Measurements from ENCODE around the gene GJD4. TPM values are rescaled to one million over a fixed set of nuclear protein-coding genes. Genes with fewer than 3 reads are reported as not detected.

Gene GJD4
- total and polyA plus RNA-seq, 4 experiments from 2014 or later: 0.20 TPM; not detected in 3

- Histone ChIP-seq H3K4me1 (ENCODE audit: insufficient read depth, low read length) (peaks cover 17% of the 10 kb centered on the region), H3K27me3 (ENCODE audit: insufficient read depth, low read length) (peaks cover 22% of the 10 kb centered on the region), H3K9me3 (ENCODE audit: control insufficient read depth in 1 of 2, low read length in 2 of 2) (no peaks in the 10 kb centered on the region), H3K4me3 (ENCODE audit: low read length in 2 of 2) (no peak overlapping the region), H3K36me3 (ENCODE audit: insufficient read depth, low read length) (no peaks in the 10 kb centered on the region), H3K27ac (ENCODE audit: low read depth, low read length) (no peak overlapping the region)
- CTCF ChIA-PET (ENCODE audit: partially characterized antibody): interaction anchor here (0.8 to 2.2 kb wide), 5 partner anchors 9 to 1858 kb away, joined by 3 to 7 read pairs (median 5); no protein-coding TSS in a partner anchor
- peak overlapping the region in 2 of 8 donors; percentile 5 to 30 for H3K4me3 Mint-ChIP-seq
- H3K27me3 Mint-ChIP-seq: peaks cover 25 to 26% of the 10 kb centered on the region in 2 donors
- H3K27ac Mint-ChIP-seq: peak overlapping the region in 1 of 7 donors; percentile 27
- no peak for DNase-seq
- H3K36me3 Mint-ChIP-seq: peaks cover 0 to 5% of the 10 kb centered on the region in 2 donors
- intact Hi-C loops (cut with micrococcal nuclease): loop anchor here (5.0 kb wide), 2 partner anchors 145 to 1860 kb away; no protein-coding TSS in a partner anchor
- POLR2A ChIA-PET (ENCODE audit: partially characterized antibody): no interaction called here
- H3K4me1 Mint-ChIP-seq: peaks cover 10 to 41% (median 13%) of the 10 kb centered on the region in 4 donors
- H3K9me3 Mint-ChIP-seq: no peaks in the 10 kb centered on the region
These were observed 32.3 kb downstream of the GJD4 start for GRCh38 chr10:35637462-35637861.

GRCh38 chr10:35638101-35638500 lies 33.0 kb downstream of the GJD4 start:
- Histone ChIP-seq H3K27me3 (ENCODE audit: insufficient read depth, low read length) (peaks cover 22% of the 10 kb centered on the region), H3K27ac (ENCODE audit: low read depth, low read length) (no peak overlapping the region), H3K9me3 (ENCODE audit: control insufficient read depth in 1 of 2, low read length in 2 of 2) (no peaks in the 10 kb centered on the region), H3K4me3 (ENCODE audit: low read length in 2 of 2) (no peak overlapping the region), H3K4me1 (ENCODE audit: insufficient read depth, low read length) (peaks cover 22% of the 10 kb centered on the region), H3K36me3 (ENCODE audit: insufficient read depth, low read length) (no peaks in the 10 kb centered on the region)
- H3K27me3 Mint-ChIP-seq: peaks cover 22 to 25% of the 10 kb centered on the region in 2 donors
- H3K27ac Mint-ChIP-seq: no peak overlapping the region
- peak overlapping the region in 2 of 8 donors; percentile 54 to 56 for H3K4me3 Mint-ChIP-seq
- peaks cover 10 to 42% (median 14%) of the 10 kb centered on the region in 4 donors for H3K4me1 Mint-ChIP-seq
- H3K36me3 Mint-ChIP-seq: peaks cover 0 to 5% of the 10 kb centered on the region in 2 donors
- H3K9me3 Mint-ChIP-seq: no peaks in the 10 kb centered on the region
- ChIA-PET CTCF (ENCODE audit: partially characterized antibody) (interaction anchor here (0.8 to 2.2 kb wide), 4 partner anchors 9 to 1857 kb away, joined by 3 to 7 read pairs (median 4); no protein-coding TSS in a partner anchor), POLR2A (ENCODE audit: partially characterized antibody) (no interaction called here)
- no peak for DNase-seq
- intact Hi-C loops (cut with micrococcal nuclease): loop anchor here (5.0 kb wide), 2 partner anchors 144 to 1859 kb away; no protein-coding TSS in a partner anchor

- peak overlapping the region; percentile 20 to 82 (median 74) for H3K4me3 Mint-ChIP-seq
- H3K27ac Mint-ChIP-seq: no peak overlapping the region
- Histone ChIP-seq H3K9me3 (ENCODE audit: control insufficient read depth in 1 of 2, low read length in 2 of 2) (no peaks in the 10 kb centered on the region), H3K4me1 (ENCODE audit: insufficient read depth, low read length) (peaks cover 32% of the 10 kb centered on the region), H3K36me3 (ENCODE audit: insufficient read depth, low read length) (no peaks in the 10 kb centered on the region), H3K27ac (ENCODE audit: low read depth, low read length) (no peak overlapping the region), H3K4me3 (ENCODE audit: low read length in 2 of 2) (no peak overlapping the region), H3K27me3 (ENCODE audit: insufficient read depth, low read length) (peaks cover 25% of the 10 kb centered on the region)
- H3K36me3 Mint-ChIP-seq: peaks cover 0 to 5% of the 10 kb centered on the region in 2 donors
- CTCF ChIA-PET (ENCODE audit: partially characterized antibody): no interaction called here
- POLR2A ChIA-PET (ENCODE audit: partially characterized antibody): no interaction called here
- no peaks in the 10 kb centered on the region for H3K9me3 Mint-ChIP-seq
- intact Hi-C loops (cut with micrococcal nuclease): loop anchor here (5.0 kb wide), 2 partner anchors 143 to 1858 kb away; no protein-coding TSS in a partner anchor
- DNase-seq: no peak
- H3K4me1 Mint-ChIP-seq: peaks cover 13 to 50% (median 18%) of the 10 kb centered on the region in 4 donors
- H3K27me3 Mint-ChIP-seq: peaks cover 21 to 25% of the 10 kb centered on the region in 2 donors
These were observed 34.0 kb downstream of the GJD4 start for GRCh38 chr10:35639021-35639727.

GRCh38 chr10:35639728-35640401 lies 34.7 kb downstream of the GJD4 start:
- Mint-ChIP-seq H3K4me3 (peak overlapping the region; percentile 55 to 82 (median 76)), H3K9me3 (no peaks in the 10 kb centered on the region), H3K36me3 (peaks cover 0 to 5% of the 10 kb centered on the region in 2 donors), H3K27ac (peak overlapping the region in 1 of 7 donors; percentile 67), H3K27me3 (peaks cover 22 to 26% of the 10 kb centered on the region in 2 donors), H3K4me1 (peaks cover 13 to 56% (median 18%) of the 10 kb centered on the region in 4 donors)
- POLR2A ChIA-PET (ENCODE audit: partially characterized antibody): no interaction called here
- CTCF ChIA-PET (ENCODE audit: partially characterized antibody): interaction anchor here (1.2 kb wide), 1 partner anchor 9 kb away, joined by 3 read pairs; no protein-coding TSS in a partner anchor
- intact Hi-C loops (cut with micrococcal nuclease): loop anchor here (2.0 to 5.0 kb wide), 3 partner anchors 142 to 1857 kb away; partner anchors contain the start of gene CREM
- Histone ChIP-seq H3K9me3 (ENCODE audit: control insufficient read depth in 1 of 2, low read length in 2 of 2) (no peaks in the 10 kb centered on the region), H3K4me3 (ENCODE audit: low read length in 2 of 2) (no peak overlapping the region), H3K36me3 (ENCODE audit: insufficient read depth, low read length) (no peaks in the 10 kb centered on the region), H3K4me1 (ENCODE audit: insufficient read depth, low read length) (peaks cover 34% of the 10 kb centered on the region), H3K27ac (ENCODE audit: low read depth, low read length) (no peak overlapping the region), H3K27me3 (ENCODE audit: insufficient read depth, low read length) (peaks cover 25% of the 10 kb centered on the region)
- DNase-seq: no peak

GRCh38 chr10:35640474-35640873 lies 35.3 kb downstream of the GJD4 start:
- Mint-ChIP-seq H3K27ac (peak overlapping the region in 5 of 7 donors; percentile 52 to 84 (median 67)), H3K9me3 (no peaks in the 10 kb centered on the region), H3K4me3 (peak overlapping the region; percentile 82 to 89 (median 88)), H3K36me3 (peaks cover 0 to 5% of the 10 kb centered on the region in 2 donors), H3K4me1 (peaks cover 13 to 53% (median 18%) of the 10 kb centered on the region in 4 donors), H3K27me3 (peaks cover 22 to 26% of the 10 kb centered on the region in 2 donors)
- Histone ChIP-seq H3K4me1 (ENCODE audit: insufficient read depth, low read length) (peaks cover 34% of the 10 kb centered on the region), H3K36me3 (ENCODE audit: insufficient read depth, low read length) (no peaks in the 10 kb centered on the region), H3K27me3 (ENCODE audit: insufficient read depth, low read length) (peaks cover 25% of the 10 kb centered on the region), H3K27ac (ENCODE audit: low read depth, low read length) (no peak overlapping the region), H3K4me3 (ENCODE audit: low read length in 2 of 2) (no peak overlapping the region), H3K9me3 (ENCODE audit: control insufficient read depth in 1 of 2, low read length in 2 of 2) (no peaks in the 10 kb centered on the region)
- CTCF ChIA-PET (ENCODE audit: partially characterized antibody): interaction anchor here (1.2 kb wide), 1 partner anchor 9 kb away, joined by 3 read pairs; no protein-coding TSS in a partner anchor
- peak in 4 of 5 donors; percentile 18 to 36 (median 32) for DNase-seq
- intact Hi-C loops (cut with micrococcal nuclease): loop anchor here (2.0 kb wide), 1 partner anchor 514 kb away; the partner anchor contains the start of gene CREM
- POLR2A ChIA-PET (ENCODE audit: partially characterized antibody): no interaction called here

- Mint-ChIP-seq H3K9me3 (no peaks in the 10 kb centered on the region), H3K4me3 (peak overlapping the region; percentile 81 to 90 (median 86)), H3K27me3 (peaks cover 22 to 26% of the 10 kb centered on the region in 2 donors), H3K27ac (peak overlapping the region in 6 of 7 donors; percentile 12 to 67 (median 30)), H3K4me1 (peaks cover 9 to 47% (median 18%) of the 10 kb centered on the region in 4 donors), H3K36me3 (peaks cover 0 to 5% of the 10 kb centered on the region in 2 donors)
- Histone ChIP-seq H3K36me3 (ENCODE audit: insufficient read depth, low read length) (no peaks in the 10 kb centered on the region), H3K4me1 (ENCODE audit: insufficient read depth, low read length) (peaks cover 34% of the 10 kb centered on the region), H3K4me3 (ENCODE audit: low read length in 2 of 2) (peak overlapping the region; percentile 29 to 51), H3K27me3 (ENCODE audit: insufficient read depth, low read length) (peaks cover 25% of the 10 kb centered on the region), H3K27ac (ENCODE audit: low read depth, low read length) (no peak overlapping the region), H3K9me3 (ENCODE audit: control insufficient read depth in 1 of 2, low read length in 2 of 2) (no peaks in the 10 kb centered on the region)
- POLR2A ChIA-PET (ENCODE audit: partially characterized antibody): no interaction called here
- CTCF ChIA-PET (ENCODE audit: partially characterized antibody): interaction anchor here (1.2 kb wide), 1 partner anchor 10 kb away, joined by 3 read pairs; no protein-coding TSS in a partner anchor
- peak; percentile 36 to 58 (median 50) for DNase-seq
- intact Hi-C loops (cut with micrococcal nuclease): loop anchor here (2.0 kb wide), 1 partner anchor 514 kb away; the partner anchor contains the start of gene CREM
These were observed 36.0 kb downstream of the GJD4 start for GRCh38 chr10:35640951-35641675.

Data from CD4-positive, alpha-beta memory T cell (primary cell).